Measurements from ENCODE around the gene PLGRKT. TPM values are rescaled to one million over a fixed set of nuclear protein-coding genes. Genes with fewer than 3 reads are reported as not detected.

Gene PLGRKT, protein sequence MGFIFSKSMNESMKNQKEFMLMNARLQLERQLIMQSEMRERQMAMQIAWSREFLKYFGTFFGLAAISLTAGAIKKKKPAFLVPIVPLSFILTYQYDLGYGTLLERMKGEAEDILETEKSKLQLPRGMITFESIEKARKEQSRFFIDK
- total RNA-seq = 10 to 100 TPM in 5 of 7 donors, 1 to 10 TPM in 2; 2.9 to 24.6 (median 13.3) TPM
- polyA plus RNA-seq = 10 to 100 TPM; 11.8 to 35.8 TPM
- long read RNA-seq, donor 1, transcript PLGRKT-201 (6 exons, 932 nt) = major isoform, 6 of 10 reads
- long read RNA-seq, donor 1, partial matches to known transcripts = 0 of 10 reads
- long read RNA-seq, donor 1, other reads (novel, unspliced or antisense) = 4 of 10 reads
- long read RNA-seq, donor 2, transcript PLGRKT-201 (6 exons, 932 nt) = major isoform, 11 of 11 reads
- long read RNA-seq, donor 2, partial matches to known transcripts = 0 of 11 reads
- long read RNA-seq, donor 2, other reads (novel, unspliced or antisense) = 0 of 11 reads
- long read RNA-seq, donor 3, transcript PLGRKT-201 (6 exons, 932 nt) = major isoform, 9 of 16 reads
- long read RNA-seq, donor 3, partial matches to known transcripts = 1 of 16 reads
- long read RNA-seq, donor 3, other reads (novel, unspliced or antisense) = 6 of 16 reads

DNA sequence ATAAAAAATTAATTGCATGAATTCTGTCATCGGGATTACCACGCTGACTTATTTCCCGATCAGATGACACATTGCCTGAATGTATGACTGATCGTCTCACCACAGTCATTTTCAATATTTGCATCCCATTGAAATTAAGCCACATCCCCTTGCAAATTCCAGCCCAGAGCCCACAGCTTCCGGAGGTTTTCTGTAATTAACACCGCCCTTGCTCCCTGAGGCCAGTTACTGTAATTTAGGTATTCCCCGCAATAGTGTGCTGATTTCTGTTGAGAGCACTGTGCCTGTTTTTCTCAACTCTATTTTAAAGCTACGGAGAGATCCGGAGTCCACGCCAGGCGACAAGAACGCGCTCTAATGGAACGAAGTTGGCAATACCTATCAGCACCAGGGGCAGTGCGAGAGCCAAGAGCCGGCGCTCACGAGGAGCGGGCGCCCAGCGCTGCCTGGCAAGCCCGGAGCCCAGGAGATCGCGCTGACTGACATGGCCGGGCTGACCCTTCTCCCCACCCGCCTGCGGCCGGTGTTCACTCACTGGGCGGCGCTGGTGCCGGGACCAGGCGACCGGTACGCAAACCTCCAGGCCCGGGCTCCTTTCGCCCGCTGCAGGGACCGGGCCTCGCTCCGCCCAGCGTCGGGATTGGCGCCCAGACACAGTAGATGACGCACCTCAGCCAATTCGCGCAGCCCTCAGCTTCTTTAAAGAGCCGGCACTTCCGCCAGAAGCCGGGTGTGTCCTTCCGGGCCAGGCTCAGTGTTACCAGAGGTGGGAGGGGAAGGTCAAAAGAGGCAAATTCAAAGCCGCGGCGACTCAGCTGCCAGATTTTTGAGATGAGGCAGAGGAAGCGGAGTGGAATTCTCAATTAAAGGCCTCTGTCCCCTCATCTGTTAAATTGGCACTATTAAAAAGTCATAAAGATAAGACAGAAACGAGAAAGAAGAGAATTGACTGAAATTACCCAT is at the start of gene PLGRKT:
TSS of gene PLGRKT (minus strand) at position 672 of the 963 bp plus-strand sequence. CDS start 5,948 bp downstream, outside the sequence.
- no peaks in the 10 kb centered on the region for H3K36me3 ChIP-seq
- DNase-seq = peak; percentile 91 to 95 (median 91)
- TF ChIP-seq CTCF (IDR thresholded peaks at IDR 0.05) (peak in 2 of 3 donors; percentile 16 to 46), EP300 (IDR thresholded peaks at IDR 0.05) (no peak), POLR2A (IDR thresholded peaks at IDR 0.05) (peak; percentile 77)
- intact Hi-C loops (cut with DNase I) = loop anchor here in 1 of 4 donors (10.0 kb wide), 2 partner anchors 683 to 1317 kb away; partner anchors contain the start of gene KDM4C
- peaks cover 1% of the 10 kb centered on the region for H3K4me1 ChIP-seq (ENCODE audit: insufficient read depth)
- H3K9me3 ChIP-seq = peaks cover 0 to 3% of the 10 kb centered on the region in 2 donors
- H3K27ac ChIP-seq = peak within 1 kb of the TSS; percentile 23 to 84
- H3K27me3 ChIP-seq = no peaks in the 10 kb centered on the region
- peak within 1 kb of the TSS; percentile 81 for H3K4me3 ChIP-seq
- 0 to 1% (median 0%) methylated on average over 43 to 55 of the region's 55 CpGs for WGBS, 3 donors

DNA sequence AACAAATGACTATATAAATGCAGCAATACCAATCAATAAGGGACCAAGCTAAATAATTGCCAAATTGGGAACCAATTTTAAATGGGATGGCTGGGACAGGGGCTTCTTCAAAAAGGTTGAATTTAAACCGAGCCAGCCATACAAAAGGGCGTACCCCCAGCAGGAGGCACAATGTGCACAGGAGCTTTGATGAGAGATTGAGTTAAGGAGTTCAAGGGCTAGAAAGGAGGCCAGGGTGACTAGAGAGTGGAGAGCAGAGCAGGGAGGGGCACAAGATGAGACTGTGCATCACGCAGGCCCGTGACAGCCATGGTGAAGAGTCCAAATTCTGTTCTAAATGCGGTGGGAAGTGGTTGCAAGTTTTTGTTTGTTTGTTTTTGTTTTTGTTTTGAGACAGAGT is 49.3 kb upstream of the PLGRKT start:
- no peak overlapping the region for H3K27ac ChIP-seq

GRCh38 chr9:5485378-5486085 is 47.8 kb upstream of the PLGRKT start:
- H3K4me3 ChIP-seq = no peak overlapping the region
- no peaks in the 10 kb centered on the region for H3K27me3 ChIP-seq
- no peaks in the 10 kb centered on the region for H3K9me3 ChIP-seq
- H3K36me3 ChIP-seq = no peaks in the 10 kb centered on the region
- H3K4me1 ChIP-seq (ENCODE audit: insufficient read depth) = no peaks in the 10 kb centered on the region
- no peak for DNase-seq
- TF ChIP-seq CTCF (IDR thresholded peaks at IDR 0.05) (no peak), POLR2A (IDR thresholded peaks at IDR 0.05) (no peak), EP300 (IDR thresholded peaks at IDR 0.05) (no peak)
- intact Hi-C loops (cut with DNase I) = loop anchor here in 1 of 4 donors (2.0 kb wide), 1 partner anchor 17 kb away; no protein-coding TSS in a partner anchor
- WGBS, 3 donors = 86 to 89% (median 88%) methylated on average over 5 of the region's 5 CpGs
- no peak overlapping the region for H3K27ac ChIP-seq

More for the DNA sequence above, 49.3 kb upstream of the PLGRKT start:
- H3K36me3 ChIP-seq = no peaks in the 10 kb centered on the region
- intact Hi-C loops (cut with DNase I) = loop anchor here in 1 of 4 donors (2.0 kb wide), 1 partner anchor 18 kb away; no protein-coding TSS in a partner anchor
- TF ChIP-seq CTCF (IDR thresholded peaks at IDR 0.05) (no peak), POLR2A (IDR thresholded peaks at IDR 0.05) (no peak), EP300 (IDR thresholded peaks at IDR 0.05) (no peak)
- no peak overlapping the region for H3K4me3 ChIP-seq
- 88 to 93% (median 92%) methylated on average over 5 of the region's 5 CpGs for WGBS, 3 donors
- no peaks in the 10 kb centered on the region for H3K27me3 ChIP-seq
- H3K4me1 ChIP-seq (ENCODE audit: insufficient read depth) = no peaks in the 10 kb centered on the region
- no peaks in the 10 kb centered on the region for H3K9me3 ChIP-seq
- DNase-seq = no peak
